HG03175 (cell line): ENCODE data around the gene KIR2DL1.
"Not testable (repeated sequence)": the region's sequence is repeated elsewhere in the genome, so short reads cannot be mapped to it uniquely, and the experiment has no call there.

Experiments
- ATAC-seq: cut with Tn5 transposase; IDR thresholded peaks from one replicate; pipeline ENCODE4 v1.9.1; 2021; ENCODE audit warnings: mild to moderate bottlenecking, moderate library complexity; ENCODE audit not compliant: unreplicated experiment

Gene KIR2DL1

DNA sequence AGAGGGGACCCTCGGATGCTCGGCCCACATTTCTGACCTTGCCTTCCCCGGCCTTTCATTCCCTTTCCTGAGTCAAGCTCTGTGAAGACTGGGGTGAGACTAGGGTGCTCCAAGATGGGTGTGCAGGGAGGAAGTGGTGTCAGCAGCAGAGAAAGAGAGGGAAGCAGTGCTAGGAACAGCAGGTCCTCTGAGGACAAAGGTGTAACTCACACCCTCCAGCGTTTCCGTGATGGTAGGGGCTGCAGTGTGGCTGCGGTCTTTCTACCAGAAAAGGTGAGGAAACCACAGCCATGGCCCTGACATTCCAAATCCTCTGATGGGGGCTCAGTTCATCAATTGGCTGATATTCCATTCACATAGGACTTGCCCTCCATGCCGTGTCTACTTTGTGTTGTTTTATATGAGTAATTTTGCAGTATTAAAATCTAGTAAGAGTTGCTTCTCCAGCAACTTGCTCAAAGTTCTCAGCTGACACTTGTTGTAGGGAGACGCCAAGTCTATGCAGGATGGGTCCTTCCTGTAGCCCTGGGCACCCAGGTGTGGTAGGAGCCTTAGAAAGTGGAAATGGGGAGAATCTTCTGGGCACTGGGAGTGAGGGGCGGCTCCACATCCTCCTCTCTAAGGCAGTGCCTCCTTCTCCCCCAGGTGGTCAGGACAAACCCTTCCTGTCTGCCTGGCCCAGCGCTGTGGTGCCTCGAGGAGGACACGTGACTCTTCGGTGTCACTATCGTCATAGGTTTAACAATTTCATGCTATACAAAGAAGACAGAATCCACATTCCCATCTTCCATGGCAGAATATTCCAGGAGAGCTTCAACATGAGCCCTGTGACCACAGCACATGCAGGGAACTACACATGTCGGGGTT, 48.3 kb downstream of the KIR2DL1 start:
- no peak for ATAC-seq

DNA sequence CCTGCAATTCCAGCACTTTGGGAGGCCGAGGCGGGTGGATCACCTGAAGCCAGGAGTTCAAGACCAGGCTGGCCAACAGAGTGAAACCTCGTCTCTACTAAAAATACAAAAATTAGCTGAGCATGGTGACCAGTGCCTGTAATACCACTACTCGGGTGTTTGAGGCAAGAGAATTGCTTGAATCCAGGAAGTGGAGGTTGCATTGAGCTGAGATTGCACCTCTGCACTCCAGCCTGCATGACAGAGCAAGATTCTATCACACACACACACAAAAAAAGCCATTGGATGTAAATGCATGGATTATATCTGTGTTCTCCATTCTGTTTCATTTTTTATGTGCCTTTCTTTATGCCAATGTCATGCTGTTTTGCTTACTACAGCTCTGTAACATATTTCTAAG, 54.8 kb downstream of the KIR2DL1 start:
- not testable (repeated sequence) for ATAC-seq

DNA sequence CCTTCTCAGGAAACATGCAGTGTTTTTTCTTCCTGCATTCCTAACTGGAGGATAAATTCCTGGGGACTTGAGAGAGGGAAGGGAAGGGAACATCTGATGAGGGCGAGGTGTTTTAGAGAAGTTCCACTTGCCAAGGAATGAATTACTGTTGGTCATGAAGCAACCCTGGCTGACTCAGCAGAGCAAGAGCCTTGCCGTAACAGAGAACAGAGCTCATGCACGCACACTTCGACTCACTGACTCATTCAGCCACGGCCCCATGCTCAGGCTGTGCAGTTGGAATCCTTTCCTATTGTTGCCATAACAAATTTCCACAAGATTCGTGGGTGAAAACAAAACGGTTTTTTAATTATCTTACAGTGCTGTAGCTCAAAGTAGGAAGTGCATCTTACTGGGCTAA, 55.7 kb downstream of the KIR2DL1 start:
- not testable (repeated sequence) for ATAC-seq

DNA sequence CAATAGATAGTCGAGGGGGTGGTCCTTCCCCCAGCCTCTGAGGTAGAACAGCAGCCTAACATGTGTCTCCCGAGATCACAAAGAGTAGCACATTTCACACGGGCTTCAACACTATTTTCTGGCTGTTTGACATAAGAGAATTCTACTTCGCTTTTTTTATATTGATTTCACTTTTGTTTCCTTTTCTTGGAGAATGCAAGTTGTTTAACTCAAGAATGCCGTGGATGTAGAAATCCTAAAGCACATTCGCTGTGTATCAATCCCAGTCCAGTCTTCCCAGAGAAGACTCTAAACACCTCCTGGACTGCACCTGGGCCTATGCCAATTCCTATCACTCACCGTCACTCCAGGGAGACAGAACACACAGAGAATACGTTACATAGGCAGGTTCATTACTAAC, 58.5 kb downstream of the KIR2DL1 start:
- ATAC-seq = not testable (repeated sequence)

DNA sequence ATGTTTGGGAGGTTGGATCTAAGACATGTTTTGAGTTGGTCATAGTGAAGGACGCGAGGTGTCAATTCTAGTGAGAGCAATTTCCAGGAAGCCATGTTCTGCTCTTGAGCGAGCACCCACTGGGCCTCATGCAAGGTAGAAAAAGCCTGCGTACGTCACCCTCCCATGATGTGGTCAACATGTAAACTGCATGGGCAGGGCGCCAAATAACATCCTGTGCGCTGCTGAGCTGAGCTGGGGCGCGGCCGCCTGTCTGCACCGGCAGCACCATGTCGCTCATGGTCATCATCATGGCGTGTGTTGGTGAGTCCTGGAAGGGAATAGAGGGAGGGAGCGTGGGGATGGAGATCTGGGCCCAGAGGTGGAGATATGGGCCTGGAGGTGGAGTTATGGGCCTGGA, 62.9 kb downstream of the KIR2DL1 start, which contains the start of gene KIR2DS4:
KIR2DS4 (plus strand) TSS at position 181 of the 400 bp plus-strand sequence.
- ATAC-seq = not testable (repeated sequence)
